ENCODE data around the gene RAD51B.

GRCh38 chr14:68274725-68275124, 455.1 kb downstream of the RAD51B start:
- no peak for TF ChIP-seq POLR2A (IDR thresholded peaks at IDR 0.05)
- no peak for TF ChIP-seq CTCF (IDR thresholded peaks at IDR 0.05)
